ENCODE data around the gene TBC1D22A.

Gene TBC1D22A

DNA sequence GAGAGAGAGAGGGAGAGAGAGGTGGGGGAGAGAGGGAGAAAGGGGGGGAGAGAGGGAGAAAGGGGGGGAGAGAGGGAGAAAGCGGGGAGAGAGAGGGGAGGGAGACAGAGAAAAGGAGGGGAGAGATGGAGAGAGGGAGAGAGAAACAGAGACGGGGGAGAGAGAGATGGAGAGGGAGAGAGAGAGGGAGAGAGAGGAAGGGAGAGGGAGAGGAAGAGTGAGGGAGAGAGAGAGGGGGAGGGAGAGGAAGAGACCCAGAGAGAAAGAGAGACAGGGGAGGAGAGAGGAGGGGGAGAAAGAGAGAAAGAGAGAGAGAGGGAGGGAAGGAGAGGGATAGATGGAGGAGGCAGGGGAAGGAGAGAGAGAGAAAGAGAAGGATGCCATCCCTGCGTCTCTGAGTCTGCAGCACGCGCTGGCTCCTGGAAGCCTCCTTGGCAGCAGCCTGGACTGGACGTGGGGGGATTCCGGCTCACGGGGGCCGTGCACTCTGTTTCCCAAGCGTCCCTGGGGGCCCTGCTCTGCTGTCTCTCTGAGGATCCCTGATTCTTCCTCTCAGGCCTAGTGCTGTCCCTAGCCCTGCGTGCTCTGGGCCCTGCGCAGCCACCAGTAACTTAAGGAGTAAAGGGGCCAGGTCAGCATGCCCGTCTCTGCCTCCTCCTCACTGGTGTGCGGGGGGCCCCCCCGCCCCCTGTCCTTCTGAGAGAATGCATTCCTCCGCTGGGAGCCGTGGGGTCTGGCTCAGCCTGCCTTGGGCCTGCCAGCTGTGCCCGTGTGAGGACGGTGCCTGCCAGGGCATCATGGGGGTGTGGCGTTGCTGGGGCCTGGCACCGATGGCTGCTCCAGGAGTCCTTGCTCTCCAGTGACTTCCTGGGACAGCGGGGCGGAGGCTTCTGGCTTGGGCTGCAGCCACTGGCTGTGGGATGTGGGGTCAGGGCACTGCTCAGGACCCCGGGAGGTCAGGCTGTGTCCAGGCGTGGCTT lies 429.5 kb downstream of the TBC1D22A start:
- Histone ChIP-seq H3K27ac (no peak overlapping the region), H3K4me3 (no peak overlapping the region)
- DNase-seq (ENCODE audit: low spot score), result peak; percentile 71
- TF ChIP-seq, protein P1, sequence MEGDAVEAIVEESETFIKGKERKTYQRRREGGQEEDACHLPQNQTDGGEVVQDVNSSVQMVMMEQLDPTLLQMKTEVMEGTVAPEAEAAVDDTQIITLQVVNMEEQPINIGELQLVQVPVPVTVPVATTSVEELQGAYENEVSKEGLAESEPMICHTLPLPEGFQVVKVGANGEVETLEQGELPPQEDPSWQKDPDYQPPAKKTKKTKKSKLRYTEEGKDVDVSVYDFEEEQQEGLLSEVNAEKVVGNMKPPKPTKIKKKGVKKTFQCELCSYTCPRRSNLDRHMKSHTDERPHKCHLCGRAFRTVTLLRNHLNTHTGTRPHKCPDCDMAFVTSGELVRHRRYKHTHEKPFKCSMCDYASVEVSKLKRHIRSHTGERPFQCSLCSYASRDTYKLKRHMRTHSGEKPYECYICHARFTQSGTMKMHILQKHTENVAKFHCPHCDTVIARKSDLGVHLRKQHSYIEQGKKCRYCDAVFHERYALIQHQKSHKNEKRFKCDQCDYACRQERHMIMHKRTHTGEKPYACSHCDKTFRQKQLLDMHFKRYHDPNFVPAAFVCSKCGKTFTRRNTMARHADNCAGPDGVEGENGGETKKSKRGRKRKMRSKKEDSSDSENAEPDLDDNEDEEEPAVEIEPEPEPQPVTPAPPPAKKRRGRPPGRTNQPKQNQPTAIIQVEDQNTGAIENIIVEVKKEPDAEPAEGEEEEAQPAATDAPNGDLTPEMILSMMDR (IDR thresholded peaks at IDR 0.05), result no peak

DNA sequence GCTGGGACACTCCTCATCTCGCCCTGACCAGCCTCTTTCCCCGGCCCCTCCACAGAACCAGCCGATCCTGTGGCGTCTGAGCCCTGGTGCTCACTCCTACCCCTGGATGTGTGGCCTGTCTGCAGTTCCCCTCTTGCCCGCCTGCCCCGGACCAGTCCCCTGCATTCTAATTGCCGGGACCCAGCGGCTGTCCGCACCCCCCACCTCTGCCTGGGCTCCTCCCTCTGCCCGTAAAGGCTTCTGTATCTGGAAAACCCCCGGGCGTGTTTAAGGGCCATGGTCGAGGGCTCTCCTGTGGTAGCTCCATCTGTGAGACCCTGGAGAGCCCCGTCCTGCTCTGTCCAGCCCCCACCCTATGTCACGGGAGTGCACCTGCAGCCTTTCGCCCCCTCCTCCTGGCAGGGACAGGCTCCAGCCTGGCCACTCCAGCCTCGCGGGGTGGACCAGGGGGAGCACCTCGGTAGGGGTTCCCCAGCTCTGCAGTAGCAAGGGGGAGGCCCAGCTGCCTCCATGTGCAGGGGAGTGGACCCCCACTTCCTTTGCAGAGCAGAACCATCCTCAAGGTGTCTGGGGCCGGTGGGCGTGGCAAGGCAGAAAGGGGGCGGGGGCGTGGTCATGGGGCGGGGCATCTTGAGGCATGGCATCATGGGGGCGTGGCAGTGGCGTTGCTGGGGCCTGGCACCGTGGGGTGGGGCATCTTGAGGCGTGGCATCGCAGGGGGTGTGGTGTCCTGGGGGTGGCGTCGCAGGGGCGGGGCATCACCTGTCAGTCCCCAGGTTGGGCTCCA lies 430.4 kb downstream of the TBC1D22A start:
- TF ChIP-seq, protein P1 (IDR thresholded peaks at IDR 0.05), result no peak
- DNase-seq (ENCODE audit: low spot score), result peak; percentile 67
- Histone ChIP-seq H3K27ac (no peak overlapping the region), H3K4me3 (no peak overlapping the region)

DNA sequence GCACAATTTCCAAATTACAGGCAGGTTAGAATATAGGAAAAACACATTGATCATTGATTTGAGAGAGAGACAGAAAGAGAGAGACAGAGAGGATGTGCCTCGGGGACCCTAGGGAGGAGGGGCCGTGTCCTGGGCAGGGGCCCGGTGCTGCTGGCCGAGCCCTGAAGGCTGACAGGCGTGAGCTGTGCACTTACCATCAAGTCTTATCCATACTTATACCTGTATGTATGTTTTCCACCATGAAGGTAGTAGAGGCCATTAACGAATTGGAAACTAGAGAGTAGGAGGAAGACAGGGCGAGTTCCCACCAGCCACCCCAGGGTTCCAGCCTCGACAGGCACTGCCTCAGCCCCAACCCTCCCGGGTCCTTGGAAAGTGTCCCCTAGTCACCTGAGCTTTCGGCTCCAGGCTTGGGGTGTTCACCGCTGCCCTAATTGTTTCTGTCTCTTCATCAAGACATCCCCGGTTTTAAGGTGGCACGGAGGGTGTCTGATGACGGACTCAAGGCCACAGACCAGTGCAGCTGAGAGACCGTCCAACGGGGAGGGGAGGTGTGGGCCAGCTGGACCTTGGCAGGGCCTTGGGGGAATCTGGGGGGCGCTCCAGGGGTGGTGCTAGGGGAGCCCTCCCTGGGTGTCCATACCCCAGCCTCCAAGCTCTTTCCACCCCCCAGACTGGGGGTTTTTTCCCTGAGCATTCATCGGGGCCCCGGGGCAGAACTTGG lies 431.3 kb downstream of the TBC1D22A start:
- peak; percentile 47 for DNase-seq (ENCODE audit: low spot score)
- no peak overlapping the region for H3K27ac ChIP-seq
- no peak overlapping the region for H3K4me3 ChIP-seq
- TF ChIP-seq, protein P1 (IDR thresholded peaks at IDR 0.05), result no peak

DNA sequence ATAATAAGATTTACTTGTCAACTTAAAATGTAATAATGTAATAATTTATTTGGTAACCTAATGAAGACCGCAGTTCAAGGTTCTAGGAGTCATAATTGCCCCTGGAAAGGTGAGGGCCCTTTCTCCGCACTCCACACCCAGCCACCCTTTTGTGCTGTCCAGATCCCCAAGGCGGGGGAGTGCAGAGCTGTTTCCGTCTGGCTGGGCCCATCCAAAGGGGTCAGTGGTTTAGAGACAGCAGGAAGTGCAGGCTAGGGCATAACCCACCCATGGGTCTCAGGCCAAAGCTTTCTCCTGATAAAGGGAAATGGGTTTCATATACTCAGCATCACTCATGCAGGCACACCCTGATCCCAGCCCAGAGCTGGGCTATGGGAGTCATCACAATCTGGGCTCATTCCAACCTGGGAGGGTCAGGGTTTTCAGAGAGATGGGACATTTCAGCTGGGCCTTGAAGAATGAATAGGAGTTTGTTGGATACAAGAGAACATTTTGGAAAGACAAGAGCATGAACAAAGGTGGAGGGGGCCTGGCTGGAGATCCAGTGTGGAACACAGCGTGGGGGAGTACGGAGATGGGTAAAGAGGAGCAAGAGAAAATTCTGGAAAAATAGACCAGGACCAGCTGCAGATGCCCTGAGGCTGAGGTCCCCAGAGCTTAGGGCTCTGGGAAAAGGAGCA lies 432.2 kb downstream of the TBC1D22A start:
- TF ChIP-seq, protein P1 (IDR thresholded peaks at IDR 0.05), result no peak
- peak; percentile 67 for DNase-seq (ENCODE audit: low spot score)
- H3K27ac ChIP-seq, result no peak overlapping the region
- H3K4me3 ChIP-seq, result no peak overlapping the region

DNA sequence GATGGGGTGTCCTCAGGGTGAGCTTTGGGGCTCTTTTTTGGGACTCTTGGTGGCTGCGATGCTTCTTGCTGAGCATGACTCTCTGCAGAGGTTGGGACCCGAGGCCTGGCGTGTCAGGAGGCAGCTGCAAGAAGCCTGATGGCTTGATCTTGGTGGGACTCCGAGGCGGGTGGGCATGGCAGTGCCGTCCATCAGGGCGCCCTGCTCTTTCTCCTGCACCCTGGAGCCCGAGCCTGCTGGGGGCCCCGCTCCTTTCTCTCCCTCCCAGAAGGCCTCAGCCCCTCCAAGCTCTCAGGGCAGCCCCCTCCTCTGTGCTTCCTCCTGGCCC lies 432.7 kb downstream of the TBC1D22A start:
- Histone ChIP-seq H3K27ac (no peak overlapping the region), H3K4me3 (no peak overlapping the region)
- TF ChIP-seq, protein P1 (IDR thresholded peaks at IDR 0.05), result no peak
- no peak for DNase-seq (ENCODE audit: low spot score)

DNA sequence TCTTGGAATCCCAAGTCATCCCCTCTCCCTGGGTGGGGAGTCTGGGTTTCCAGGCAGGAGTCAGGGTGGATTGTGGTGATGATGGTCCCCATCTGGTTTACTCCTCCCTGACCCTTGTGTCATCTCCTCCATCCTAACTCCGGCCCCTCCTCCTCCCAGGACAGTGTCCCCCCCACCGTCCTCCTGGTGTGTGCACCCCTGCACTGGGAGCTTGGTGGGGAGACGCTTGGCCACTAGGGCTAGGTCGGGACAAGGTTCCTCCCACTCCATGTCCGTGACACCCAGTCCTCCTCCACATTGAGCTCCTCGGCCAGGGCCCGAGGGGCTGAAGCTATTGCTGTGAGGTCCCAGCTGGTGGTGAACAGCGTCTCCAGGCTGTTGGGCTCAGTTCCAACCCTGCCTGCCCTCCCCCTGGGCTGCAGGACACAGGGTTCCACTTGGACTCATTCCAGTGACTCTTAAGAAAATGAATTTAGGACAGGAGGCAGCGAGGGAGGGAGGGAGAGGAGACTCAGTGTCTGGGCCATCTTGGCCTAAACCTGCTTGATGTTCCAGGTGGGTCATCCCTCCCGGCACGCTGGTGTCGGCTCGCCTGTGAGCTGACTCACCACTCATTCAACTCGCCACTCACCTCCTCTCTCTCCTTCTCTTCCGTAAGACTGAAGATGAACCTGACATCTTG lies 433.2 kb downstream of the TBC1D22A start:
- Histone ChIP-seq H3K27ac (no peak overlapping the region), H3K4me3 (no peak overlapping the region)
- TF ChIP-seq, protein P1 (IDR thresholded peaks at IDR 0.05), result no peak
- DNase-seq (ENCODE audit: low spot score), result peak; percentile 53
